ENCODE results near the gene GLT6D1.

The GLT6D1 gene

GRCh38 chr9:135664801-135665794 is 25.8 kb upstream of the GLT6D1 start:
- Histone ChIP-seq H3K27me3 (ENCODE audit: low read length) (no peaks in the 10 kb centered on the region), H4K20me1 (ENCODE audit: low read depth, low read length) (no peaks in the 10 kb centered on the region), H3K4me2 (ENCODE audit: low read depth, low read length, poor library complexity, severe bottlenecking) (no peak overlapping the region), H3F3A (ENCODE audit: insufficient read depth) (no peaks in the 10 kb centered on the region), H2AFZ (ENCODE audit: low read depth, low read length, severe bottlenecking) (no peak overlapping the region), H3K9me3 (ENCODE audit: insufficient read depth, low read length) (no peaks in the 10 kb centered on the region), H3K9me2 (replicated peaks; ENCODE audit: insufficient read depth, low read length) (no peaks in the 10 kb centered on the region), H3K36me3 (ENCODE audit: low read length) (no peaks in the 10 kb centered on the region), H3K9ac (ENCODE audit: low read length) (no peak overlapping the region), H3K4me3 (ENCODE audit: insufficient read depth, low read length, poor library complexity, severe bottlenecking) (no peak overlapping the region), H3K27ac (ENCODE audit: low read depth, low read length) (no peak overlapping the region), H3K79me2 (ENCODE audit: insufficient read depth, low read length) (no peaks in the 10 kb centered on the region)
- TF ChIP-seq EZH2phosphoT487 (conservative IDR thresholded peaks at IDR 0.05; ENCODE audit: low read length) = no peak
- TF ChIP-seq CTCF (IDR thresholded peaks at IDR 0.05; ENCODE audit: insufficient read depth, low read length, poor library complexity, severe bottlenecking) = no peak

GRCh38 chr9:135664266-135664665 is 24.9 kb upstream of the GLT6D1 start:
- Histone ChIP-seq H2AFZ (ENCODE audit: low read depth, low read length, severe bottlenecking) (no peak overlapping the region), H3K36me3 (ENCODE audit: low read length) (no peaks in the 10 kb centered on the region), H3K9ac (ENCODE audit: low read length) (no peak overlapping the region), H3K9me3 (ENCODE audit: insufficient read depth, low read length) (no peaks in the 10 kb centered on the region), H3K4me3 (ENCODE audit: insufficient read depth, low read length, poor library complexity, severe bottlenecking) (no peak overlapping the region), H3K4me2 (ENCODE audit: low read depth, low read length, poor library complexity, severe bottlenecking) (no peak overlapping the region), H3K27me3 (ENCODE audit: low read length) (no peaks in the 10 kb centered on the region), H3F3A (ENCODE audit: insufficient read depth) (no peaks in the 10 kb centered on the region), H3K27ac (ENCODE audit: low read depth, low read length) (no peak overlapping the region), H3K79me2 (ENCODE audit: insufficient read depth, low read length) (no peaks in the 10 kb centered on the region), H4K20me1 (ENCODE audit: low read depth, low read length) (no peaks in the 10 kb centered on the region), H3K9me2 (replicated peaks; ENCODE audit: insufficient read depth, low read length) (no peaks in the 10 kb centered on the region)
- TF ChIP-seq EZH2phosphoT487 (conservative IDR thresholded peaks at IDR 0.05; ENCODE audit: low read length) (no peak), CTCF (IDR thresholded peaks at IDR 0.05; ENCODE audit: insufficient read depth, low read length, poor library complexity, severe bottlenecking) (no peak)

GRCh38 chr9:135663857-135664256 is 24.5 kb upstream of the GLT6D1 start:
- Histone ChIP-seq H3K9ac (ENCODE audit: low read length) (no peak overlapping the region), H3K27me3 (ENCODE audit: low read length) (no peaks in the 10 kb centered on the region), H3K9me2 (replicated peaks; ENCODE audit: insufficient read depth, low read length) (no peaks in the 10 kb centered on the region), H3K9me3 (ENCODE audit: insufficient read depth, low read length) (no peaks in the 10 kb centered on the region), H3K27ac (ENCODE audit: low read depth, low read length) (no peak overlapping the region), H3K4me2 (ENCODE audit: low read depth, low read length, poor library complexity, severe bottlenecking) (no peak overlapping the region), H3K36me3 (ENCODE audit: low read length) (no peaks in the 10 kb centered on the region), H3F3A (ENCODE audit: insufficient read depth) (no peaks in the 10 kb centered on the region), H3K79me2 (ENCODE audit: insufficient read depth, low read length) (no peaks in the 10 kb centered on the region), H3K4me3 (ENCODE audit: insufficient read depth, low read length, poor library complexity, severe bottlenecking) (no peak overlapping the region), H2AFZ (ENCODE audit: low read depth, low read length, severe bottlenecking) (no peak overlapping the region), H4K20me1 (ENCODE audit: low read depth, low read length) (no peaks in the 10 kb centered on the region)
- no peak for TF ChIP-seq EZH2phosphoT487 (conservative IDR thresholded peaks at IDR 0.05; ENCODE audit: low read length)
- no peak for TF ChIP-seq CTCF (IDR thresholded peaks at IDR 0.05; ENCODE audit: insufficient read depth, low read length, poor library complexity, severe bottlenecking)

All from SU-DHL-6 (cell line).